DND-41 (cell line): ENCODE data around the gene PAPPA.

Experiments
- ATAC-seq: fragments of 200-7000 bp; cut with Tn5 transposase; 3 replicates; pipeline ENCODE4 v1.9.1; 2021; ENCODE audit warnings: low read depth; ENCODE audit not compliant: insufficient read depth
- DNase-seq: peaks from one replicate; pipeline ENCODE4 v3.0.0-alpha.2; 2020
- H2AFZ ChIP-seq: 2 replicates; pipeline ENCODE4 v1.6.0; 2012; ENCODE audit warnings: low read depth, low read length
- H3K27ac ChIP-seq: 2 replicates; pipeline ENCODE4 v1.5.1; 2012; ENCODE audit warnings: low read length, inconsistent platforms
- H3K27me3 ChIP-seq: fragments of 200-600 bp; sonication (generic); 2 replicates; pipeline ENCODE4 v1.6.0; 2012; ENCODE audit warnings: low read length, mild to moderate bottlenecking, inconsistent platforms; ENCODE audit not compliant: insufficient read depth, poor library complexity
- H3K36me3 ChIP-seq: 2 replicates; pipeline ENCODE4 v1.5.1; 2012; ENCODE audit warnings: low read length, inconsistent platforms; ENCODE audit not compliant: insufficient read depth
- H3K4me1 ChIP-seq: 2 replicates; pipeline ENCODE4 v1.5.1; 2012; ENCODE audit warnings: mild to moderate bottlenecking, low read length; ENCODE audit not compliant: insufficient read depth
- H3K4me2 ChIP-seq: 2 replicates; pipeline ENCODE4 v1.6.0; 2012; ENCODE audit warnings: mild to moderate bottlenecking, moderate library complexity, low read length, inconsistent platforms; ENCODE audit not compliant: insufficient read depth
- H3K4me3 ChIP-seq, 2 experiments: fragments of 200-600 bp in 1 of 2; shearing (Covaris generic) in 1 of 2; 2 replicates each; pipeline ENCODE4 v1.5.1; 2012 to 2016; ENCODE audit warnings: inconsistent platforms in 2 of 2, low read length in 2 of 2, mild to moderate bottlenecking in 2 of 2, low read depth in 1 of 2, moderate library complexity in 1 of 2
- H3K79me2 ChIP-seq: 2 replicates; pipeline ENCODE4 v1.6.0; 2012; ENCODE audit warnings: low read length, inconsistent platforms; ENCODE audit not compliant: insufficient read depth
- H3K9ac ChIP-seq: 2 replicates; pipeline ENCODE4 v1.6.0; 2012; ENCODE audit warnings: low read depth, mild to moderate bottlenecking, inconsistent platforms, low read length, moderate library complexity
- H3K9me3 ChIP-seq: 2 replicates; pipeline ENCODE4 v1.5.1; 2012; ENCODE audit warnings: low read length, moderate library complexity, mild to moderate bottlenecking, inconsistent platforms; ENCODE audit not compliant: insufficient read depth, severe bottlenecking
- H4K20me1 ChIP-seq: 2 replicates; pipeline ENCODE4 v1.6.0; 2012; ENCODE audit warnings: low read length; ENCODE audit not compliant: insufficient read depth
- EZH2 ChIP-seq: IDR thresholded peaks from 3 replicates; pipeline ENCODE4 v1.6.1; 2012; ENCODE audit warnings: borderline replicate concordance, low read depth, mild to moderate bottlenecking, moderate library complexity, low read length, inconsistent platforms; ENCODE audit not compliant: severe bottlenecking
- TF ChIP-seq, protein P1 (sequence below): IDR thresholded peaks from 2 replicates; pipeline ENCODE4 v1.5.1; 2012; ENCODE audit warnings: borderline replicate concordance, low read length, moderate library complexity, mild to moderate bottlenecking; ENCODE audit not compliant: poor library complexity, severe bottlenecking; ENCODE audit errors: extremely low read depth

Gene PAPPA

GRCh38 chr9:116207371-116208111, 54.0 kb downstream of the PAPPA start:
- H3K79me2 ChIP-seq: no peaks in the 10 kb centered on the region
- ATAC-seq (no peak), DNase-seq (no peak)
- H3K9ac ChIP-seq: no peak overlapping the region
- H3K4me2 ChIP-seq: no peak overlapping the region
- no peaks in the 10 kb centered on the region for H3K9me3 ChIP-seq
- no peak overlapping the region for H3K4me3 ChIP-seq
- H3K4me1 ChIP-seq: no peaks in the 10 kb centered on the region
- no peak overlapping the region for H2AFZ ChIP-seq
- H4K20me1 ChIP-seq: no peaks in the 10 kb centered on the region
- no peaks in the 10 kb centered on the region for H3K36me3 ChIP-seq
- H3K27ac ChIP-seq: no peak overlapping the region
- H3K27me3 ChIP-seq: no peaks in the 10 kb centered on the region
- TF ChIP-seq, protein P1, sequence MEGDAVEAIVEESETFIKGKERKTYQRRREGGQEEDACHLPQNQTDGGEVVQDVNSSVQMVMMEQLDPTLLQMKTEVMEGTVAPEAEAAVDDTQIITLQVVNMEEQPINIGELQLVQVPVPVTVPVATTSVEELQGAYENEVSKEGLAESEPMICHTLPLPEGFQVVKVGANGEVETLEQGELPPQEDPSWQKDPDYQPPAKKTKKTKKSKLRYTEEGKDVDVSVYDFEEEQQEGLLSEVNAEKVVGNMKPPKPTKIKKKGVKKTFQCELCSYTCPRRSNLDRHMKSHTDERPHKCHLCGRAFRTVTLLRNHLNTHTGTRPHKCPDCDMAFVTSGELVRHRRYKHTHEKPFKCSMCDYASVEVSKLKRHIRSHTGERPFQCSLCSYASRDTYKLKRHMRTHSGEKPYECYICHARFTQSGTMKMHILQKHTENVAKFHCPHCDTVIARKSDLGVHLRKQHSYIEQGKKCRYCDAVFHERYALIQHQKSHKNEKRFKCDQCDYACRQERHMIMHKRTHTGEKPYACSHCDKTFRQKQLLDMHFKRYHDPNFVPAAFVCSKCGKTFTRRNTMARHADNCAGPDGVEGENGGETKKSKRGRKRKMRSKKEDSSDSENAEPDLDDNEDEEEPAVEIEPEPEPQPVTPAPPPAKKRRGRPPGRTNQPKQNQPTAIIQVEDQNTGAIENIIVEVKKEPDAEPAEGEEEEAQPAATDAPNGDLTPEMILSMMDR: no peak
- no peak for TF ChIP-seq EZH2

- Histone ChIP-seq H3K9me3 (no peaks in the 10 kb centered on the region), H3K4me1 (no peaks in the 10 kb centered on the region), H3K9ac (no peak overlapping the region), H3K4me2 (no peak overlapping the region), H4K20me1 (no peaks in the 10 kb centered on the region), H3K36me3 (no peaks in the 10 kb centered on the region), H2AFZ (no peak overlapping the region), H3K79me2 (no peaks in the 10 kb centered on the region), H3K27ac (no peak overlapping the region), H3K4me3 (no peak overlapping the region), H3K27me3 (no peaks in the 10 kb centered on the region)
- TF ChIP-seq EZH2: no peak
- TF ChIP-seq, protein P1: no peak
- ATAC-seq: no peak
- DNase-seq: no peak
These were observed 55.0 kb downstream of the PAPPA start for GRCh38 chr9:116208417-116209232.

DNA sequence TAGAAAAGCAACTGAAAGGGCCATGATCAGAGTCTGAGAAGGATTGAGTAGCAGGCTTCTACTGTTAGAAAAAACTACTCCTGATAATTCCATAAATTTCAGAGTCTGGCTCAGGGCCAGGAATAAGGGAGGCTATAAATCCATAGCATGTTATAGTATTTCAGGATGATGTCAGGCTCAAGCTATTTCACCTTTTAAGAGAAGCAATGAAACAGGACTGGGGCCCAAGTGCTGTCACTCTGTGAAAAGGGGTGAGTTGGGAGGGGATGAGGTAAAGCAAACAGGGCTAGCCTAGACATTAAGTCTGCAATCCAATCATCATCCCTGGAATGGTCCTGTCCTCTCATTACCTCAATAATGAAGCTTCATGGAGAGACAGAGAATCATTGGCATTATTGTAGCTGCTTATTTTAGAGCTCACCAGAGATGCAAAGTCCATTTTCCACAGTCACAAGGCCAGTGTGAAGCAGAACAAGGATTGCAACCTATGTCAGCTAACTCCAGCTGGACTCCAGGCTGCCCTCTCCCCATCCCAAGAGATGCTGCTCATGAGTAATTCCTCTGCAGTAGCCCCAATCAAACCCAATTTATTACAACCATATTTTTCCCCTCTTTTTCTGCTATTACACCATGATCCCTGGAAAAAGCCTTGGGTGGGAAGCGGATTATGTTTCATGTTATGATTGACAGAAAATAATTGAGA, 56.0 kb downstream of the PAPPA start:
- Histone ChIP-seq H3K36me3 (no peaks in the 10 kb centered on the region), H3K4me3 (no peak overlapping the region), H3K79me2 (no peaks in the 10 kb centered on the region), H3K27me3 (no peaks in the 10 kb centered on the region), H3K9ac (no peak overlapping the region), H3K4me2 (no peak overlapping the region), H3K9me3 (no peaks in the 10 kb centered on the region), H4K20me1 (no peaks in the 10 kb centered on the region), H2AFZ (no peak overlapping the region), H3K4me1 (no peaks in the 10 kb centered on the region), H3K27ac (no peak overlapping the region)
- ATAC-seq (no peak), DNase-seq (no peak)
- TF ChIP-seq, protein P1: no peak
- no peak for TF ChIP-seq EZH2
